ENCODE results near the gene FAT3. TPM values are rescaled to one million over a fixed set of nuclear protein-coding genes. Genes with fewer than 3 reads are reported as not detected.

FAT3 gene
- total RNA-seq, 1 donor from 2014 or later, result under 0.01 TPM

GRCh38 chr11:92212530-92212929 lies 12.1 kb upstream of the FAT3 start:
- no peaks in the 10 kb centered on the region for H3K27me3 ChIP-seq (ENCODE audit: control insufficient read depth, insufficient read depth, low read length)
- TF ChIP-seq CTCF (IDR thresholded peaks at IDR 0.05; ENCODE audit: insufficient read depth, low read length, severe bottlenecking), result no peak
- no peak for FAIRE-seq

GRCh38 chr11:92216789-92217188 lies 7.8 kb upstream of the FAT3 start:
- no peaks in the 10 kb centered on the region for H3K36me3 ChIP-seq (ENCODE audit: control insufficient read depth, insufficient read depth, low read length)
- no peak overlapping the region for H3K4me3 ChIP-seq (ENCODE audit: low read depth, low read length)
- DNase-seq (ENCODE audit: low read depth), result peak; percentile 29
- peaks cover 2% of the 10 kb centered on the region for H3K27me3 ChIP-seq (ENCODE audit: control insufficient read depth, insufficient read depth, low read length)
- no peak for TF ChIP-seq CTCF (IDR thresholded peaks at IDR 0.05; ENCODE audit: insufficient read depth, low read length, severe bottlenecking)
- no peak for FAIRE-seq

More at GRCh38 chr11:92212530-92212929, 12.1 kb upstream of the FAT3 start:
- no peaks in the 10 kb centered on the region for H3K36me3 ChIP-seq (ENCODE audit: control insufficient read depth, insufficient read depth, low read length)
- DNase-seq (ENCODE audit: low read depth), result no peak
- H3K4me3 ChIP-seq (ENCODE audit: low read depth, low read length), result no peak overlapping the region

- TF ChIP-seq CTCF (IDR thresholded peaks at IDR 0.05; ENCODE audit: insufficient read depth, low read length, severe bottlenecking), result no peak
- Histone ChIP-seq H3K4me3 (ENCODE audit: low read depth, low read length) (no peak overlapping the region), H3K27me3 (ENCODE audit: control insufficient read depth, insufficient read depth, low read length) (peaks cover 14% of the 10 kb centered on the region), H3K36me3 (ENCODE audit: control insufficient read depth, insufficient read depth, low read length) (no peaks in the 10 kb centered on the region)
- FAIRE-seq (no peak), DNase-seq (ENCODE audit: low read depth) (no peak)
Observed at GRCh38 chr11:92219476-92219875, 5.1 kb upstream of the FAT3 start.

GRCh38 chr11:92222701-92223100 lies 1.9 kb upstream of the FAT3 start:
- no peak for TF ChIP-seq CTCF (IDR thresholded peaks at IDR 0.05; ENCODE audit: insufficient read depth, low read length, severe bottlenecking)
- FAIRE-seq (no peak), DNase-seq (ENCODE audit: low read depth) (no peak)
- H3K36me3 ChIP-seq (ENCODE audit: control insufficient read depth, insufficient read depth, low read length), result no peaks in the 10 kb centered on the region
- no peak overlapping the region for H3K4me3 ChIP-seq (ENCODE audit: low read depth, low read length)
- H3K27me3 ChIP-seq (ENCODE audit: control insufficient read depth, insufficient read depth, low read length), result peaks cover 33% of the 10 kb centered on the region

GRCh38 chr11:92224054-92224406 lies 588 bp upstream of the FAT3 start:
- no peak overlapping the region for H3K4me3 ChIP-seq (ENCODE audit: low read depth, low read length)
- H3K36me3 ChIP-seq (ENCODE audit: control insufficient read depth, insufficient read depth, low read length), result no peaks in the 10 kb centered on the region
- FAIRE-seq (no peak), DNase-seq (ENCODE audit: low read depth) (no peak)
- peaks cover 33% of the 10 kb centered on the region for H3K27me3 ChIP-seq (ENCODE audit: control insufficient read depth, insufficient read depth, low read length)
- TF ChIP-seq CTCF (IDR thresholded peaks at IDR 0.05; ENCODE audit: insufficient read depth, low read length, severe bottlenecking), result no peak

- no peak for TF ChIP-seq CTCF (IDR thresholded peaks at IDR 0.05; ENCODE audit: insufficient read depth, low read length, severe bottlenecking)
- no peaks in the 10 kb centered on the region for H3K36me3 ChIP-seq (ENCODE audit: control insufficient read depth, insufficient read depth, low read length)
- H3K27me3 ChIP-seq (ENCODE audit: control insufficient read depth, insufficient read depth, low read length), result peaks cover 33% of the 10 kb centered on the region
- no peak overlapping the region for H3K4me3 ChIP-seq (ENCODE audit: low read depth, low read length)
- FAIRE-seq, result no peak
- no peak for DNase-seq (ENCODE audit: low read depth)
Observed at GRCh38 chr11:92225125-92225567, 528 bp downstream of the FAT3 start.
